Kidney glomerular epithelial cell (primary cell): ENCODE measurements around the gene KCND3.

Experiments
- DNase-seq: peaks from one replicate; lab custom pipeline; 2025; lab: John Stamatoyannopoulos, UW

Gene KCND3

DNA sequence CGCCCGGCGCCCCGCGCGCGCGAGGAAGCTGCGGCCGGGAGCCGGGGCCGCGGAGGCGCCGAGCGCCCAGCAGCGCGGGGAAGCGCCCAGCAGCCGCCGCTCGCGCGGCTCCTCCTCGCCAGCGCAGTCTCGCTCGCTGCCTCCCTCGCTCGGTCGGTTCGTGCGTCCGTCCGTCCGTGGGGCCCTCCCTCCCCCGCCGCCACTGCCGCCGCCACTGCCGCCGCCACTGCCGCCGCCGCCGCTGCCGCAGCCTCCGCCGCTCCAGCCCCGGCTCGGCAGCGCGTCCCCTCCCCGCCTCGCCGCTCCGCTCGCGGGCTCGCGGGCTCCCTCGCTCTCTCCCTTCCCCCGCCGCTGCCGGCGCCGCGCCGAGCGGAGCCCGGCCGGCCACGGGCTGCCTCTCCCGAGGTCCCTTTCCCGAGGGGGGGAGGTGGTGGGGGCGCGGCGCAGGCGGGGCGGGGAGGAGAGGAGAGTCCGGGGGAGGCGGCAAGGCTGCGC is at the start of gene KCND3:
Gene KCND3 (minus strand): TSS at position 138 of the 495 bp plus-strand sequence.
- no peak for DNase-seq

DNA sequence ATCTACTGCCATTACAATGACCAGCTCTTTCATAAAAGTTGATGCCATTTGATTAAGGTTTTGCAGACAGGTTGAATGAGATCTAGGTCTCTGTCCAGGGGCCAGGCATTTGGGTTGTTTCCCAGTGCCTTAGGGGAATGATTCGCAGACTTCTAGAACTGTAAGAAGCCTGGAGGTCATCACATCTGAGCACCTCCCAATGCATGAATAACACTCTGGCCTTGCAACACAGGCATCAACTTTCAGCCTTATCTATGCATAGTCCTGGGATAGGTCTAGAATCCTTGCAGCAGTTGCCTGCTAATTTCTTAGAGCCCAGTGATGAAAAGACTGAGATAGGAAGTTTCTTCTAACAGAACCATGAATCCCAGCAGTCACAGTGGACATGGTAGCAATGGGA is 44.8 kb upstream of the KCND3 start:
- DNase-seq = no peak

DNA sequence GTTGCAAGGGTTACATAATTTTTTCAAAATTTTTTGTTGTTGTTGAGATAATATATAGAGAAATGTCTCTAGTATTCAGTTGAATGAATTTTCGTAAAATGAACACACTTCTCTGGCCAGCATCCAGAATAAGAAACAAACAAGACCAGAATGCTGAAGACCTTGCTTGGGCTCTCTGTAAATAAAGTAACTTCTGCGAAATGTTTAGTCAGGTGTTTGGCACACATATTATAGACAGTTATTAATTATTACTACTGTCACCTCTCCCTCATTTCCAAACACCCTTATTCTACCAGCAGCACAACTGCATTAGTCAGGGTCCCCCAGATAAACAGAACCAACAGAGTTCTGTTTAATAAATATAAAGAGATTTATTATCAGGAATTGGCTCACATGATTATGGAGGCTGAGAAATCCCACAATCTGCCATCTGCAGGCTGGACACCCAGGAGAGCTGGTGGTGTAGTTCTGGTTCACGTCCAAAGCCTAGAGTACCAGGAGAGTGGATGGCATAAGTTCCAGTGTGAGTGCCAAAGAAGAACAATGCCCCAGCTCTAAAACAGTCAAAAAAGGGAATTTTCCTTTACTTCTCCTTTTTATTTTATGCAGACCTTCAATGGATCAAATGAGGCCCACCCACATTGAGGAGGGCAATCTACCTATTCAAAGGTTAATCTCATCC is 44.1 kb upstream of the KCND3 start:
- DNase-seq = no peak

DNA sequence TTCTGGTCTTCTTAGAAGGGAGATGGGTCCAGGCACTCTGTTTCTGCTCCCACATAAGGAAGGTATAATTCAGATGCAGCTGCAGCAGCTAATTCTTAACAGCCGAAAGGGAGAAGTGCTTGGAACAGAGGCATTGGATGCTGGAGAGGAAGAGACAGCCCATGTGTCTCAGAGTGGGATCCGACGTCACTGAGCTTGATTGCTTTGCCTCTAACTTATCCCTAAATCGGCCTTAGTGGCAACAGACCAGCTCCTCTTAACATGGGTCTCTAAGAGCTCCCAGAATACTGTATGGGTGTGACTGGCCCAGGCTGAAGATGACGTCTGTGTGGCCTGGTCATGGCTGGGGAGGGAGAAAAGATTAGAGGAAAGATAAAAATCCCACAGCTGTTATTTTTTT is 40.7 kb upstream of the KCND3 start:
- no peak for DNase-seq

DNA sequence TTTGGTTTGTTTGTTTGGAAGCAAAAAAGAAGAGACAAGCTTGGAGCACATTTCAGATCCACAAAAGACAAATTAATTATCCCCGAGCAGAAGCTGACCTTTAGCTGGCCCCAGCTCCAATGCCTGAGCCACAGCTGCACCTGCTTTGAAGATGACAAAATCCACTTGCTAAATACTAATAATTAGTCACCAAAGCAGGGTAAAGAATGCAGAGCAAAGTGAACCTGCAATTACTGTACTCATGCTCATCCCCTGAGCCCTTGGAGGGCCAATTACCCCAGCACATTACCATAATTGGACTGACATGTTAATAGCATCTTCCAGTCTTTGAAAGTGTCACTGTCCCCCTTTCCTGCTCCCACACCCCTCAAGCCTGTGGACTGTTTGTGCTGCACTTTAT is 38.2 kb upstream of the KCND3 start:
- no peak for DNase-seq

DNA sequence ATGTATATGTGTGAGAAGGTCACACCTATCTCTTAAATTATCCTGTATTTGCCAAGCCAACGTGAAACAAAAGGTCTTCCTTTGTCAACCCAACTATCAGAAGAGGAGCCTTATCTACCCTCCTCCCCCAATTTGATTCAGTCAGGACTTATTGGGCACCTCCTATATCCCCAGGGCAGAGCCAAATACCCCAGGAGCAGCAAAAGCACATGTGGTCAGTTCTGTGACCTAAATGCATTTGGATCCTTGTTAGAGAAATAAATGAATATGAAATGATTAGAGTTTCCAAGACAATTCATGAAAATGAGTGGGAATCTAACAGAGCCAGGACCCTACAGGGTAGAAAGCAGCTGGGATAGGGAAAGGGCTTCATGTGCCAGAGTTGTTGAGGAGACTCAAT is 37.0 kb upstream of the KCND3 start:
- no peak for DNase-seq

DNA sequence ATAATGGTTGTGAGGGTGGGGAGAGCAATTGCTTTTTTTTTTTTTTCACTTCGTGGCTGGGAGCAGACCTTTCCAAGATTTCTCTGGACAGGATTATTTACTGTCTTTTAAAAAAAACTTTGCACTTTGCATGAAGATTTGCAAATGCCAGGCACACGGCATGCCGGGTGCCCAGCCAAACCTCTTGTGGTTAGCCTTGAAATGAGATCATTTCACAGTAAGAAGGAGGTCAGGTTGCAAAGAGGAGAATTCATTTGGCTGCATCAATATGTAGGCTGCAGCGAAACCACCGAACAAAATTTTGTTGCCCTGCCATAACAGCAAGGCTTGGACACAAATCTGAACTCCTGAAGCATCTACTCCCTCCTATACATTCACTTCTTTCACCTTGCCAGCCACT is 36.5 kb upstream of the KCND3 start:
- DNase-seq = no peak

DNA sequence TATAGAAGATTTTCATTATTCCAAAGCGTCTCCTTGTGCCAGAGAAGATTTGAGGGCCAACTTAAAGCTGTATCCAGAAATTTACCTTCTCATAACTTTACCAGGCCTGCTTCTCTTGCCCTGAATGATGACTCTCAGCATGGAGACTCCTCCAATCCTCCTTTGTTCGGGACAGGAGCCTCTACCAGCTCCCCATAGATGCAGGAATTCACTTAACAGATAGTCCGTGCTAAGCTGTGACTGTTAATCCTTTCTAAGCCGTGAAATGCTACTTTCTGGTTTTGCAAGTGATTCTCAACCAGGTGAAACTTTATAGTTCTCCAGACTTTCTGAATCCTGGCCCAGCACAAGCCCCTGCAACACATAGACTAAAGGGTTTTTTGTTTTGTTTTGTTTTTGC is 31.8 kb upstream of the KCND3 start:
- no peak for DNase-seq

DNA sequence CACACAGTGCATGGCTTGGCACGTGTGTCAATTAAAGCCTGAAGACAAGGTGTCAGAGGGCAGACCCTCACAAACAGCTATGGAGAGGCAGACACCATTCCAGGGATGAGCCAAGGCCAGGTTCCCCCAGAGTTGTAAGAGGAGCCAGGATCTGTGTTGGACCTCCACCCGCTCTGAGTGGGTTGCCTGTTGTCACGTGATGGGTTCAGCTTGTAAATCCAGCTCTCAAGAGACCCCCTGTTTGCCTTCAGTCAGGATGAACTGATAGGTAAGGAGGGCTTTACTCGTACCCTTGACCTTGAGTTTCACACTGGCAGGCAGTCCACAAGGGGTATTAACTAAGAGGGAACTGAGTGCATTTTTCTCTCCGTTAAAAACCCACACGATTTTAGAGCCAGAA is 27.7 kb upstream of the KCND3 start:
- no peak for DNase-seq

DNA sequence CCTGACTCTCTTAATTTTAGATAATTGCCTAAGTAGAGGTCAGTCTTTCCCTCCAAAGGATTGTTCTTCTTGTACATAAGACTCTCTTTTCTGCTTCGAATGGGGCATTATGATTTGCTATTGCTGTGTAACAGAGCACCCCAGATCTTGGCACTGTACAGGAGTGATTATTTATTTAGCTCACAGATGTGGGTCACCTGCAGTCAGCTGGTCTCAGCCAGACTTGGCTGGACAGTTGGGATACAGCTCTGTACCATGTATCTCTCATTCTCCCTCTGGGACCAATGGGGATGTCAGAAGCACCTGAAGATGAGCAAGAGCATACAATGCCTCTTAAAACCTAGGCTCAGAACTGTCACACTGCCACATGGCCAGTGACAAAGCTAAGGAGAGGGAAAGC is 23.4 kb upstream of the KCND3 start:
- no peak for DNase-seq

DNA sequence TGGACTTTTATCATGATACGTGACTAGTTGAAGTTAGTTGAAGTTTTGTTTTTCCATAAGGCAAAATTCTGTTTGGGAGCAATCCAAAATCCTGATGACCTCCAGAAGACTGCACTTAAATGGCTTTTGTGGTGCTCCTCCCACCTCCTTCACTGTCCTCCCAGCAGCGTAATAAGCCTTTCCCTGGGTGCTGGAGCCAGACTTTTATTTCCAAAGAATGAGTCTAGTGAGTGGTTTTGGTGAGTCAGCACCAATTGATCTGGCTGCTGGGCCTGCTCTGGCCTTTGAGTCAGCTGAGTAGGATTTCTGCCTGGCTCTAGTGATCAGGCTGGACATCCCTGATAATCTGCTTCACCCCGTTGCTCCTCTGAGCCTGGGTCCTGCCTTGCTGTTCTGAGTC is 21.7 kb upstream of the KCND3 start:
- DNase-seq = no peak

DNA sequence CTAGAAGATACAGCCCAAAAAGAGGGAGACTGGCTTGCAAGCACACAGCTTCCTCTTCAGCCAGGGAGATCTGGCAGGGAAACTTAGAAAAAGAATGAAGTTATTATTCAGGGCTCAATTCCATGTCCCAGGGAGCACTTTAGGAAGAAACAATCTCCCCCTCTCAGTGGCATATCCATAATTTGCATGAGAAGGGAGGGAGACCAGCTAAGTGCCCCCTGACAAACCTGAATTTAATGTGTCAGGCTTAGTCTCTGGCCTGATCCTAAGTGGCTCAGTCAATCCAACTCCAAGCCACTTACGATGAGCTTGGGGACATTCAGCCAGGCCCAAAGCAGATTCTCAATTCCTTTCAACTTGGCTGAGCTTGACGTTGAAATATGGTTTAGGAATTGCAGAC is 17.7 kb upstream of the KCND3 start:
- DNase-seq = no peak

DNA sequence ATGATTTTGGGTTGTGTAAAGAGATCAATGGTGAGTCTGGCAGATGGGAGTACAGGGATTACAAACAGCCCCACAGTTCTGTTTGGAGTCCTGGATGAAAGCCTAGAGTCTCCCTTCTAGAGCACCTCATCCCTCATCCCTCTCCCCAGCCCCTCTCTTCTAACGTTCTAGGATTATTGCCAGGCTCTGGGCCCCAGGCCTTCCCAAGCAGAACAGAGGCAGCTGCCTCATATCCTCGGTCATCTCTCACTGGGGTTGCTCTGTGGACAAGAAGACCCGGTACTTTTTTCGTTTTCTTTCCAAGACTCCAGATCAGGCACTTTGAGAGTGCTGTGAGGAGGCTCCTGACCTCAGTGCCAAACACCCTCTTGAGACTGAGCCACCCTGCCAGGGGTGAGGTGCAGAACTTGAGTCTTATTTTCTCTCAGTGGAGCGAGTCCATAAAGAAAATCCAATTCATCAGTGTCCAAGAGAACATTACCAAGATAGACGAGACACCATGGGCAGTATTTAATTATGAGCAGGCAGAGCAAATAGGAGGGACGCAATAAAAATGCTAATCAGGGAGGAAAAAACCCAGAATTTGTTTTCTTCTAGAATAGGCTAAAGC is 17.1 kb upstream of the KCND3 start:
- no peak for DNase-seq

DNA sequence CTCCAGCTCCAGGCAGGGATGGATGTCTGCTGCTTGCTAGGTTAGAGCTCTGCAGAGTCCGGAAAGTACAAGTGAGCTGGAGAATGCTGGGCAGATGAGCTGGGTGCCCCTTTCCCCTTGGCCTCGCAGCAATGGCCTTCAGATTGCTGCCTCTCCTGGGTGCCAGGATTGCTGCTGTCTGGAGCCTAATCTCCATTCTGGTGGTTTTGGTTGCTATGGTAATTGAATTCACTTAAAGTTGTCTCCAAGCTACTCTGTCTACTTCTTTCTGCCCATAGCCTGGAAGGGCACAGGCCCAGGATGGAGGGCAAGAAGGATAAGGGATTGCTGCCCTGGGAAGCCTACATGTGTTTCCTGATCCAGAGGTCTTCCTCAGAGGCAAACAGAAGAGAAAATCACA is 14.6 kb upstream of the KCND3 start:
- DNase-seq = no peak

DNA sequence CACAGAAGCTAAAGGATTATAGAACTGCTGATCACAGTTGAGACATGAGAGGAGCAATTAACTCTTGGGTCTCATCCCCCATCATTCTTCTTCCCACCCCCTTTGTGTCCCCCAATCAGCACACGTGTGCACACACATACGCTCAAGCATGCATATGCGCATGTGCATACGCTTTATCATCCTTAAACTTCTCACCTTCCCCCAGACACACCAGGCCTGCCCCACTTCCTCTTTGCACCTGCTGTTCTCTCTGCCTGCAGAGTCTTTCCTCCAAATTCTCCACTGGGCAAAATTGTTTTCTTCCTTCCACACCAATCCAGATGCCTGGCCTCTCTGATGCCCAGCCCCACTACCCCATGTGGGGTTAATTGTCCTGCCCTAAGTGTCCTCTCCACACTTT is 13.0 kb upstream of the KCND3 start:
- DNase-seq = no peak

DNA sequence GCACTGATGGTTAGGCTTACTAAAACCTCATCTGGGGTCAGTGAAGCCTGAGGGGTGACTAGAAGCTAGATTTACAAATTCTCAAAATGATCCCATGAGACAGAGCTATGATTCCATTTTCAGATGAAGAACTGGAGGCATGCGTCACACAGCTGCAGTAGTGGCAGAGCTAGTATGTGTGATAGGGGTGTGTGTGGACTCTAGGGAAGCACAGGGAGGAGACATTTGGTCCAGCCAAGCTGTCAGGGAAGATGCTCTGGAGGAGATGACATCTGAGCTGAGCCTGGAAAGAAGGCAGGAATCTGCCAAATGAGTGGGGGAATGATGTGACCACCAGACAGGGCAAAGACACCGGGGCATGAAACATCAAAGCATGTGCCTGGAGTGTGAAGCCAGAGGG is 12.0 kb upstream of the KCND3 start:
- DNase-seq = no peak

DNA sequence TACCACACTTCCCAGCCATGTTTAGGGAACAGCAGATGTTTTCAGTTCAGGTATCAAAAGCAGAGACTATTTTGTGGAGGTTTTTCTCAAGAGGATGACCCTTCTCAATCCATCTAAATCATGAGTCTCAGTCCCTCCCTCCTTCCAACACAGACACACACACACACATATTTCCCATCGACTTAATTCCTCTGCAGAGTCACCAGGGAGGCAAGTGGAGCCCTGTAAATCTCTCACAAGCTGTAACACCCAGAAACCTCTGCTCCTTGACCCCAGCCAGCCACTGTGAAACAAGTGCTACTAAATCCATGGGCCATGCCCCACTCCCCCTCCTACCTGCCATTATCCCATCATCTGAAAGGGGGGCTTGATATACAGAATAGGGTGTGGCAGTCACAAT is 10.6 kb upstream of the KCND3 start:
- no peak for DNase-seq

DNA sequence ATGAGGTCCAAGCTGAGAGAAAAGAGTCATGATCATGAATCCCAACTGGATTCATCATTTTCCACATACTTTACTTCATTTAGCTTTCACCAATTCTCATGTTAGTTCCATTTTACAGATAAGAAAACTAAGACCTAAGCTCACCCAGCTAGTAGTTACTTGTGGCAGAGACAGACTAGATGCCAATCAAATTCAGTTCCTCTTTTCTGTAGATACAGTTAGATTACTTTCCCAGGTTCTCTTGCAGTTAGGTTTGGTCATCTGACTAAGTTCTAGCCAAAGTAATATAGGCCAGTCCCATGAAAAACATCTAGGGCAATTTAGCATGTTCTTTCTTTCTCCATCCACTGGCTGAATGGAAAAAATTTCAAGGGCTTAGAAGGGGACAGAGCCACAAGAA is 8.9 kb upstream of the KCND3 start:
- no peak for DNase-seq

DNA sequence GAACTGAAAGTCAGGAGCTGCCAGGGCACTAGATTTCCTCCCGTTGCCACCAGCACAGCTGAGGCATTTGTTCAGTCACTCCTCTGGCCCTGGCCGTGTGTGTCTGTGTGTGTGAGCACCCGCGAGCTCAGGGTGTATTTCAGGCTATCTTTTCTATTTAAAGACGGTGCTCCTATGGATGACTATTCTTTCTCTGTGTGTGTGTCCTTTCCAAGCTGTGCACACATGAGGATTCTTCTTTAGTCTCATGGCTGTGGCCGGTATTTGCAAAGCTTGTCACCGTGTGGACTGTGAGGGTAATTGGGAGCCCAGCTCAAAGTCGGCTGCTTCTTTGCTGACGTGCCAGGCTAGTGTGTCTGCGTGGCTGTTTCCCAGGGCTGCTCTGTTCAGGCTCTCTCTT is 3.0 kb upstream of the KCND3 start:
- no peak for DNase-seq

DNA sequence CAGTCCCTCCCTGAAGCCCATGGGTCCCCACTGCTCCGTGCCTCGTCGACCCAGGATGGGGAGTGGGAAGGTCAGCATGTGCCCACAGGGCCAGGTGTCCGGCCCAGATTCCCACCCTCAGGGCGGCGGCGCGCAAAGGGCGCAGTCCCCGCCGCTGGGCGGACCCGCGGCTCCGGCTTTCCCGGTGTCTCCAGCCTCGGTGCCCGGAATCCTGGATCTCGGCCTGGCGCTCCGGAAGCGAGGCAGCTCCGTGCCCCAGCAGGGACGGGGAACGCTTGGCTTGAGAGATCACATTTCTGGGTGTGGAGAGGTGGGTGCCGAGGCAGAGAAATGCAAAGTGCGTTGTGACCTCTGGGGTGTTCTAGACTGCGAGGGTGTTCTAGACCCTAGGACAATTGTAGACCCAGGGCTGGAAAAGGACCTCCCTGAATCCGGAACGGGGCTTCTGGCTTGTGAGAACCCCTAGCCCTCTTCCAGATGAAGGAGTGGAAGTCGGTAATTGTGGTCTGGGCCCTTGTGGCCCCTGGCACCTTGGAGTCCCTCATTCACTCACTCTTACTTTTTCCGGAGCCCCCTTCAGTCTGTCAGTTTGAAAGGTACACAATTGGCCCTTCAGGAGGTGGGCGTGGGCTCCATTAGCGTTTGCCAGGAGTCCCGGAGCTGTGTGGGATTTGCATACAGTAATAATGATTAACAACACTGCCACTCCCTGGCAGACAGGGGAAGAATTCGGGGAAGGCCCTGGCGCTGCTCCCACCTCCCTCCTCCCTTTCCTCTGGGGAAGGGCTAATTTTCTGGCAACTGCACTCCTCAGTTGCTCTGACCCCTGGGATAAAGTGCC is 1.6 kb upstream of the KCND3 start:
- peak; percentile 28 for DNase-seq

DNA sequence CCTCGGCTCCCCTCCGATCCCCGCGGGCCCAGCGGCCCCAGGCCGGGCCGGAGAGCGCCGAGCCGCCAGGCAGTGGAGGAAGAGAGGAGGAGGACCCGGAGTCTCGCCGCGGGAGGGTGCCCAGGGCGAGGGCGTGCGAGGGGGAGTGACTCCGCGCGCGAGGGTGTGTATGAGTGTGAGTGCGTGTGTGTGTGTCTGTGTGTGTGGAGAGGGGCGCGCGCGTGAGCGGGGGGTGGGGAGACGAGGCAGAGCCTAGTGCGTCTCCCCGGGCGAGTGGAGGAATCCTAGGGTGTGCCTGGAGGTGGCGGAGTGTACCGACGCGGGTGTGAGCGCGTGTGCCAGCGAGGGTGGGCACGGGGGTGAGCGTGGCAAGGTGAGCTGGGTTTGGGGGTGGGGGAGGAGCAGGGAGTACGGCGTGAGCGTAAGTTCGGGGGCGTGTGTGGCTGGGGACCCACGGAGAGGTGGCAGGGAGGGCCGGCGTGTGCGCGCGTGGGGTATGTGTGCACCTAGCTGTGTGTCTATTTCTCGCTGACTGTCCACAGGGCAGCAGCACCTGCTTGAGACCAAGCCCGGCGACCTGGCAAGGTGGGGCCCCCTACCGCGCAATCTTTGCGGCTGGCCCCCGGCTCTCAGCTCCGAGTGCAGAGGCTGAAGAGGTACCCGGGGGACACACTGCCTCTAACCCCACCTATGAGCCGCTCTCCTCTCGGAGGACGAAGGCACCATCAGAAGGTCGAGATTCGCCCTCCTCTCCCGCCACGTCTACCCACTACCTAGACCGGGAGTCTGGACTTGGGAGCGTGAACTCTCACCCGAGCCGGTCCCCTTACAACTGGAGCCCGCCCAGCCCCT is 784 bp upstream of the KCND3 start:
- no peak for DNase-seq

DNA sequence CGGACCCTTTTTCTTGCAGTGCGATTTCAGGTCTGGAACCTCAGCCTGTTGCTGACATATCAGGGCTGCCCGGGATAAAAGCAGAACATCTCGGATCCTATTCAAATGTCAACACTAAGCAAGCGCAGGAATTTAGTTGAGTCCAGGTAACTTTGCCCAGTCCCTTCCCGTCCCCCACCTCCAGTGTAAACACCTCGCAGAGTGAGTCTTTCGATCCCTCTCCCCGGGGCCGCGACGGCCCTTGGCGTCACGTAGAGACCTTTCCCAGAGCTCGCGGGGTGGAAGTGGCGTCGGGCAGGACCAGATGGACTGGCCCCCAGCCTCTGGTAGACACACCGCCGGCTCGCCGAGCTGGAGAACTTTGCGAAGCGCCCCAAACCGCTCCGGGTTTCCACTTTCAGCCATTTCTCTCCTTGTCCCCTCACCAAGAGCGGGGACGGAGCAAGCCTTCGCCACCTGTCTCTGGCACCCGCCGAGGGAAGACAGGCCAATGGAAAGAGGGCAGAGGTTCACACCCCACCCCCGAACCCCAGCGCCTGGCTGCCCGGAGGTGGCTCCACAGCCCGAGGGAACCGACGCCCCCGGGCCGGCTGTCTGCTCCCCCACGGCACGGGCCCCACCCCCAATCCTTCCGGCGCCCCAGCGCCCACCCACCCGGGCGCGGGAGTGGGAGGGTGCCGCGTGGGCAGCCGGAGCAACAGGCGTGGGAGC is 570 bp downstream of the KCND3 start:
- no peak for DNase-seq
